ENCODE data around the gene PPFIA4. TPM values are rescaled to one million over a fixed set of nuclear protein-coding genes. Genes with fewer than 3 reads are reported as not detected.

PPFIA4 gene
- total and polyA plus RNA-seq, 2 donors (not counting 3 experiments of a cell fraction or from before 2014, with no cell fraction given) = 0.17 to 0.22 TPM

DNA sequence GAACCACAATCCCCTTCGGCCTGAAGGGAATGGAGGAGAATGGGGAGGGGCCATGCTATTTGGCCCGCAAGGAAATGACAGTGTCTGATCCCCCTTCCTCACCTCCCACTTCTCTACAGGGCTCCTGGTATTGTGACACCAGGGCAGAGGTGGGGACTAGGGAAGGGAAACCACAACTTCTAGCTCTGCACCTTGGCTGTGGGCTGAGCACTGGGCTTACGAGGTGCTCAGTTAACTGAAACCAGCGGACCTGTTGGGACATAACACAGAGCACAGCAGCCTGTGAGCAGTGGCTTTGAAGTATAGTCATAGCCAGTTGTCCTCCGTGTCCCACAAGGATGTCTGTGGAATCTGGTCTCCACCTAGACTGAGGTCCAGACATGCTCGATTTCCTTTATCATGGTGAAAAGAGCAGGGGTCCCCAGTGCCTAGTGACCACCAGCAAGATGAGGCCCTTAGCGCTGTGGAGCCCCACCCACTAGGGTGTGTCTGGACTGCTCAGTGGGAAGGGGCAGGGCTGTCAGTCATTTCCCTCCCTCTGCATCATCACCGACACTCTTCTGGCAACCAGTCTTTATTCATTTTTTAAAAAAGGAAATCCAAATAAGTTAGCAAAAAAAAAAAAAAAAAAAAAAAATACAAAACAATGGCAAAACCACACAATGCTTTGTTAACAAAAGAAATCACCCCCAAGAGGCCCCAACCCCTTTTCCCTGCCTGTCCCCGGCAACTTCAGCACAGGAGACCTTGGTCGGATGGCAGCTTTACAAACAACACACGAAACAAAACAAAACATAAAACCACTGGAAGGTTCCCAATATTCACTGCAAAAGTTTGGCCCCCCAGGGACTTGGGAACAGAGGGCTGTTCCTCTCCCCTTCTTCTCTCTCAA is 56.5 kb downstream of the PPFIA4 start:
- Histone ChIP-seq H3K27me3 (ENCODE audit: control insufficient read depth in 2 of 2, insufficient read depth in 2 of 2, low read length in 2 of 2) (peaks cover 8 to 10% of the 10 kb centered on the region in 2 experiments), H3K27ac (ENCODE audit: insufficient read depth, low read depth, low read length) (no peak overlapping the region), H3K9me1 (replicated peaks; ENCODE audit: control insufficient read depth, extremely low read depth, insufficient read depth, low read length) (no peaks in the 10 kb centered on the region), H3K4me2 (ENCODE audit: insufficient read depth, low read length) (no peak overlapping the region), H4K20me1 (replicated peaks; ENCODE audit: control insufficient read depth, extremely low read depth, insufficient read depth, low read length) (no peaks in the 10 kb centered on the region), H3K4me1 (ENCODE audit: control insufficient read depth, extremely low read depth, insufficient read depth, low read length) (no peaks in the 10 kb centered on the region), H3K79me2 (ENCODE audit: control insufficient read depth, insufficient read depth, low read length) (no peaks in the 10 kb centered on the region), H3K4me3 (replicated peaks in 1 of 3; ENCODE audit: insufficient read depth in 1 of 3, low read depth in 1 of 3, low read length in 3 of 3) (no peak overlapping the region), H3K9ac (replicated peaks; ENCODE audit: extremely low read depth, insufficient read depth, low read length) (no peak overlapping the region), H2AFZ (ENCODE audit: low read depth, low read length) (no peak overlapping the region), H3K9me3 (replicated peaks; ENCODE audit: control insufficient read depth, insufficient read depth, low read length) (no peaks in the 10 kb centered on the region), H3K36me3 (ENCODE audit: control insufficient read depth in 2 of 2, extremely low read depth in 1 of 2, insufficient read depth in 2 of 2, low read length in 2 of 2) (no peaks in the 10 kb centered on the region)
- TF ChIP-seq POLR2A (IDR thresholded peaks at IDR 0.05; ENCODE audit: low read depth, low read length) = no peak
- no peak for TF ChIP-seq FOS (IDR thresholded peaks at IDR 0.05; ENCODE audit: borderline replicate concordance, insufficient read depth, low read length)
- TF ChIP-seq MYC (IDR thresholded peaks at IDR 0.05; ENCODE audit: low read depth, low read length) = no peak
- TF ChIP-seq MAX (IDR thresholded peaks at IDR 0.05; ENCODE audit: insufficient read depth, insufficient read length) = no peak
- no peak for TF ChIP-seq GATA2 (IDR thresholded peaks at IDR 0.05; ENCODE audit: insufficient read depth, insufficient read length, low read depth, low read length)
- no peak for TF ChIP-seq POLR2AphosphoS5 (IDR thresholded peaks at IDR 0.05; ENCODE audit: insufficient read depth, low read depth, low read length)
- TF ChIP-seq, protein P1, sequence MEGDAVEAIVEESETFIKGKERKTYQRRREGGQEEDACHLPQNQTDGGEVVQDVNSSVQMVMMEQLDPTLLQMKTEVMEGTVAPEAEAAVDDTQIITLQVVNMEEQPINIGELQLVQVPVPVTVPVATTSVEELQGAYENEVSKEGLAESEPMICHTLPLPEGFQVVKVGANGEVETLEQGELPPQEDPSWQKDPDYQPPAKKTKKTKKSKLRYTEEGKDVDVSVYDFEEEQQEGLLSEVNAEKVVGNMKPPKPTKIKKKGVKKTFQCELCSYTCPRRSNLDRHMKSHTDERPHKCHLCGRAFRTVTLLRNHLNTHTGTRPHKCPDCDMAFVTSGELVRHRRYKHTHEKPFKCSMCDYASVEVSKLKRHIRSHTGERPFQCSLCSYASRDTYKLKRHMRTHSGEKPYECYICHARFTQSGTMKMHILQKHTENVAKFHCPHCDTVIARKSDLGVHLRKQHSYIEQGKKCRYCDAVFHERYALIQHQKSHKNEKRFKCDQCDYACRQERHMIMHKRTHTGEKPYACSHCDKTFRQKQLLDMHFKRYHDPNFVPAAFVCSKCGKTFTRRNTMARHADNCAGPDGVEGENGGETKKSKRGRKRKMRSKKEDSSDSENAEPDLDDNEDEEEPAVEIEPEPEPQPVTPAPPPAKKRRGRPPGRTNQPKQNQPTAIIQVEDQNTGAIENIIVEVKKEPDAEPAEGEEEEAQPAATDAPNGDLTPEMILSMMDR (IDR thresholded peaks at IDR 0.05; ENCODE audit: extremely low read depth in 1 of 2, insufficient read depth in 1 of 2, low read depth in 1 of 2, low read length in 2 of 2) = no peak
- no peak for TF ChIP-seq JUN (IDR thresholded peaks at IDR 0.05; ENCODE audit: borderline replicate concordance, insufficient read depth, insufficient read length, low read depth)
- TF ChIP-seq EZH2 (IDR thresholded peaks at IDR 0.05; ENCODE audit: borderline replicate concordance, low read depth, low read length, severe bottlenecking) = no peak
- no TSS peak for BruUV-seq (replicated peaks)
- FAIRE-seq (no peak), DNase-seq (ENCODE audit: low read depth, low spot score) (no peak)
- ChIA-PET POLR2A (no interaction called here), CTCF (interaction anchor here (0.8 to 3.7 kb wide), 6 partner anchors 20 to 185 kb away, joined by 3 to 26 read pairs (median 8); no protein-coding TSS in a partner anchor)
- dilution Hi-C loops (cut with MboI; ENCODE audit: extremely low pct_ligation_motif_present, low sequenced_read_pairs) (no loop called here), intact Hi-C loops (cut with micrococcal nuclease) (no loop called here)

Measured in endothelial cell of umbilical vein (primary cell).